GM12878 (cell line): ENCODE data around the gene RPS6KA5. TPM values are rescaled to one million over a fixed set of nuclear protein-coding genes. Genes with fewer than 3 reads are reported as not detected.

Source experiments
- ATAC-seq: fragments of 200-7000 bp; cut with Tn5 transposase; 3 replicates; pipeline ENCODE4 v1.9.1; 2020; ENCODE audit warnings: mild to moderate bottlenecking, moderate library complexity
- BruUV-seq: library from RNA; stranded (reverse); fragments of 400-500 nt; replicated peaks from 2 replicates; lab custom pipeline; 2021; lab: Mats Ljungman, UMichigan
- CTCF ChIA-PET: fragments of 300-600 bp; sonication (Branson Sonifier 250); formaldehyde crosslinking; extraction: SDS; loops from one replicate; lab custom pipeline; 2021; ENCODE audit warnings: inconsistent platforms; lab: Yijun Ruan, JAX
- POLR2A ChIA-PET: fragments of 350-600 bp; formaldehyde crosslinking; extraction: SDS; loops from one replicate; lab custom pipeline; 2021; ENCODE audit warnings: inconsistent platforms; lab: Charles Lee
- RAD21 ChIA-PET: fragments of 300-600 bp; sonication (Branson Sonifier 250); formaldehyde crosslinking; loops from one replicate; lab custom pipeline; 2023; ENCODE audit warnings: antibody characterized with exemption; ENCODE audit not compliant: unreplicated experiment; lab: Charles Lee
- SMC1A ChIA-PET: fragments of 300-600 bp; sonication (Branson Sonifier 250); formaldehyde crosslinking; loops from one replicate; lab custom pipeline; 2023; ENCODE audit not compliant: unreplicated experiment, uncharacterized antibody; lab: Charles Lee
- DNase-seq: peaks from one replicate; pipeline ENCODE4 v3.0.0-alpha.2; 2011; ENCODE audit warnings: low read depth, low spot score
- FAIRE-seq: peaks from 3 replicates; lab custom pipeline; 2011; peaks lifted over from hg19 to GRCh38; lab: Jason Lieb, UNC
- H2AFZ ChIP-seq: 2 replicates; pipeline ENCODE4 v1.6.0; 2011; ENCODE audit warnings: low read depth, low read length, control low read depth; ENCODE audit not compliant: control insufficient read depth
- H3K27ac ChIP-seq: 2 replicates; pipeline ENCODE4 v1.5.1; 2011; ENCODE audit warnings: control low read depth; ENCODE audit not compliant: control insufficient read depth, insufficient read depth
- H3K27me3 ChIP-seq, 2 experiments: replicated peaks in 1 of 2; 2 replicates each; pipeline versions ENCODE4 v1.6.0 to v1.6.1; 2011; ENCODE audit warnings: low read length in 1 of 2; ENCODE audit not compliant: control insufficient read depth in 2 of 2, insufficient read depth in 2 of 2
- H3K36me3 ChIP-seq, 2 experiments: 2 replicates each; pipeline ENCODE4 v1.5.1; 2011; ENCODE audit warnings: low read length in 1 of 2; ENCODE audit not compliant: control insufficient read depth in 2 of 2, insufficient read depth in 2 of 2
- H3K4me1 ChIP-seq: 2 replicates; pipeline ENCODE4 v1.6.1; 2011; ENCODE audit warnings: mild to moderate bottlenecking, low read length, moderate library complexity, mixed read lengths; ENCODE audit not compliant: control insufficient read depth, insufficient read depth
- H3K4me2 ChIP-seq: 2 replicates; pipeline ENCODE4 v1.6.0; 2011; ENCODE audit warnings: control low read depth; ENCODE audit not compliant: control insufficient read depth, insufficient read depth
- H3K4me3 ChIP-seq: fragments of 200-600 bp; sonication (generic); 2 replicates; pipeline ENCODE4 v1.5.1; 2016
- H3K79me2 ChIP-seq: 2 replicates; pipeline ENCODE4 v1.6.0; 2011; ENCODE audit warnings: low read length; ENCODE audit not compliant: control insufficient read depth, insufficient read depth
- H3K9ac ChIP-seq: 2 replicates; pipeline ENCODE4 v1.8.0; 2011; ENCODE audit warnings: low read length, control low read depth, mixed read lengths; ENCODE audit not compliant: control insufficient read depth, insufficient read depth
- H3K9me3 ChIP-seq: replicated peaks from 3 replicates; pipeline ENCODE4 v1.5.1; 2011; ENCODE audit warnings: mild to moderate bottlenecking, low read length; ENCODE audit not compliant: control insufficient read depth, insufficient read depth
- H4K20me1 ChIP-seq: 2 replicates; pipeline ENCODE4 v1.6.0; 2011; ENCODE audit not compliant: control insufficient read depth, insufficient read depth
- ATF7 ChIP-seq: fragments of 450-650 bp; IDR thresholded peaks from 2 replicates; pipeline ENCODE4 v1.6.1; 2016; ENCODE audit warnings: low read depth, mild to moderate bottlenecking
- FOXK2 ChIP-seq: fragments of 450-650 bp; IDR thresholded peaks from 2 replicates; pipeline ENCODE4 v1.6.1; 2017; ENCODE audit warnings: mild to moderate bottlenecking, moderate library complexity
- HCFC1 ChIP-seq: fragments of 150-350 bp; IDR thresholded peaks from 2 replicates; pipeline ENCODE4 v1.6.1; 2014; ENCODE audit warnings: low read length
- JUNB ChIP-seq: IDR thresholded peaks from 2 replicates; pipeline ENCODE4 v1.6.1; 2016; ENCODE audit warnings: antibody characterized with exemption, mild to moderate bottlenecking
- MTA3 ChIP-seq: IDR thresholded peaks from 2 replicates; pipeline ENCODE4 v1.6.1; 2012; ENCODE audit warnings: low read length, inconsistent platforms, borderline replicate concordance
- NFIC ChIP-seq: IDR thresholded peaks from 2 replicates; pipeline ENCODE4 v1.6.1; 2012; ENCODE audit warnings: low read depth, mild to moderate bottlenecking, inconsistent platforms, low read length, moderate library complexity
- POLR2AphosphoS2 ChIP-seq: IDR thresholded peaks from 2 replicates; pipeline ENCODE4 v1.6.1; 2011; ENCODE audit warnings: low read depth, mild to moderate bottlenecking, low read length, improper control_type of control experiment, moderate library complexity
- RAD21 ChIP-seq: IDR thresholded peaks from 2 replicates; pipeline ENCODE4 v1.6.1; 2011; ENCODE audit warnings: mild to moderate bottlenecking, low read depth, low read length, moderate library complexity; ENCODE audit not compliant: insufficient read depth
- SPI1 ChIP-seq: IDR thresholded peaks from 2 replicates; pipeline ENCODE4 v1.6.1; 2011; ENCODE audit warnings: low read depth, mild to moderate bottlenecking, low read length, moderate library complexity, borderline replicate concordance; ENCODE audit not compliant: insufficient read depth
- TARDBP ChIP-seq: IDR thresholded peaks from 2 replicates; pipeline ENCODE4 v1.6.1; 2016; ENCODE audit warnings: borderline replicate concordance
- ZZZ3 ChIP-seq: IDR thresholded peaks from 2 replicates; pipeline ENCODE4 v1.6.1; 2011; ENCODE audit warnings: low read depth; ENCODE audit not compliant: control insufficient read depth, insufficient read length
- WGBS: methylation state at CpG from one replicate; pipeline ENCODE4 v1.1.6; 2016; ENCODE audit warnings: low lambda C conversion rate; ENCODE audit not compliant: insufficient replicate concordance, insufficient coverage; ENCODE audit errors: missing lambda C conversion rate; 5-methylcytosine and 5-hydroxymethylcytosine counted together
- in situ Hi-C: fragments of 300-500 bp; cut with MboI; formaldehyde crosslinking; loops from 9 replicates; pipeline ENCODE4 v1.14.3; 2018; ENCODE audit warnings: mixed read lengths
- intact Hi-C: fragments of 100-400 bp; cut with micrococcal nuclease; formaldehyde crosslinking; loops from one replicate; pipeline ENCODE4 v1.14.2; 2022; ENCODE audit not compliant: unreplicated experiment
- polyA plus RNA-seq, 11 experiments: library from polyadenylated mRNA; depleted of rRNA in 4 of 11; unstranded in 6 of 11; stranded (reverse) in 5 of 11; fragments of >200 nt; fragmentation: Nextera tagmentation in 4 of 11; fragmentation: Illumina TruSeq in 1 of 11; extraction: Ambion mirVana in 4 of 11; extraction: Trizol in 1 of 11; gene quantifications; 1 replicate in 1 of 11; 2 replicates in 10 of 11; pipeline versions ENCODE4 v1.2.1 to v1.2.3, GENCODE V29; 2011 to 2016; ENCODE audit warnings: inconsistent platforms in 2 of 11, missing spikeins in 2 of 11, low read depth in 1 of 11
- total RNA-seq, 4 experiments: library from RNA; depleted of rRNA in 3 of 4; stranded (reverse); fragments of >200 nt in 3 of 4; fragmentation: Illumina TruSeq in 1 of 4; extraction: Trizol in 1 of 4; gene quantifications; 2 replicates each; pipeline versions ENCODE4 v1.2.1 to v1.2.3, GENCODE V29; 2013 to 2021
- TF ChIP-seq, protein P1 (sequence below): fragments of 450-650 bp; IDR thresholded peaks from 2 replicates; pipeline ENCODE4 v1.6.1; 2017; ENCODE audit warnings: low read depth, mild to moderate bottlenecking, moderate library complexity
- TF ChIP-seq, protein P2 (sequence below): IDR thresholded peaks from 2 replicates; pipeline ENCODE4 v1.6.1; 2011; ENCODE audit warnings: mild to moderate bottlenecking, low read depth, low read length, moderate library complexity; ENCODE audit not compliant: insufficient replicate concordance

Gene RPS6KA5
- total and polyA plus RNA-seq, 10 of the 15 experiments (the other 5 are each of a cell fraction or from before 2014, with no cell fraction given), result 1.4 to 7.0 (median 3.7) TPM

DNA sequence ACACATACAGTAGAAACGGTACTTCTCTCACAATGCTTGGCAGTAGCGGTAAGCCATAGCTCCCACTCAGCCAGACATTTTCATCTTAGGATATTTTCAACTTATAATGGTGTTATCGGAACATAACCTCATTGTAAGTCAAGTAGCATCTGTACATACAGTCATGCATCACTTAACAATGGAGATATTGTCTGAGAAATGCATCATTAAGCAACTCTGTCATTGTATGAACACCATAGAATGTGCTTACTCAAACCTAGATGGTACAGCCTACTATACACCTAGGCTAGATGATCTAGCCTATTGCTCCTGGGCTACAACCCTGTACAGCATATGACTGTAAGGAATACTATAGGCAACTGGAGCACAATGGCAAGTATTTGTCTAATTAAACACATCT, 40.8 kb downstream of the RPS6KA5 start:
- Histone ChIP-seq H3K36me3 (no peaks in the 10 kb centered on the region), H3K9ac (no peak overlapping the region), H3K4me3 (no peak overlapping the region), H2AFZ (no peak overlapping the region), H4K20me1 (no peaks in the 10 kb centered on the region), H3K27me3 (no peaks in the 10 kb centered on the region), H3K9me3 (no peaks in the 10 kb centered on the region), H3K4me1 (peaks cover 8% of the 10 kb centered on the region), H3K4me2 (no peak overlapping the region), H3K79me2 (no peaks in the 10 kb centered on the region), H3K27ac (no peak overlapping the region)
- BruUV-seq, result no TSS peak
- 93% methylated on average over 3 of the region's 3 CpGs for WGBS
- ChIA-PET CTCF (no interaction called here), POLR2A (no interaction called here), SMC1A (interaction anchor here (0.7 kb wide), 1 partner anchor 40 kb away, joined by 3 read pairs; no protein-coding TSS in a partner anchor), RAD21 (no interaction called here)
- FAIRE-seq, result no peak
- in situ Hi-C loops, result no loop called here
- no peak for TF ChIP-seq SPI1
- TF ChIP-seq ZZZ3, result no peak
- TF ChIP-seq JUNB, result peak; percentile 31; the same call in 1 of the 2 replicates
- TF ChIP-seq TARDBP, result no peak
- no peak for DNase-seq
- peak; percentile 50 for ATAC-seq
- intact Hi-C loops, result no loop called here

DNA sequence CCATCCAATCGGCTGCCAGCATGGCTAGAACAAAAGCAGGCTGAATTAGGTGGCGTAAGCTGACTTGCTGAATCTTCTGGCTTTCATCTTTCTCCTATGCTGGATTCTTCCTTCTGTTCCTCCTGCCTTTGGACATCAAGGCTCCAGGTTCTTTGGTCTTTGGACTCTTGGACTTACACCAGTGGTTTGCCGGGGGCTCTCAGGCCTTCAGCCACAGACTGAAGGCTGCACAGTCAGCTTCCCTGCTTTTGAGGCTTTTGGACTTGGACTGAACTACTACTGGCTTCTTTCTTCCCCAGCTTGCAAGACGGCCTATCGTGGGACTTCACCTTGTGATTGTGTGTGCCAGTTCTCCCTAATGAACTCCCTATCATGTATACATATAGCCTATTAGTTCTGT, 42.0 kb downstream of the RPS6KA5 start:
- ATAC-seq, result no peak
- ChIA-PET RAD21 (no interaction called here), POLR2A (interaction anchor here (0.8 to 1.1 kb wide), 2 partner anchors 9 to 96 kb away, joined by 3 to 5 read pairs; no protein-coding TSS in a partner anchor), SMC1A (interaction anchor here (0.9 kb wide), 1 partner anchor 97 kb away, joined by 3 read pairs; no protein-coding TSS in a partner anchor), CTCF (interaction anchor here (0.6 kb wide), 1 partner anchor 26 kb away, joined by 3 read pairs; no protein-coding TSS in a partner anchor)
- H3K4me3 ChIP-seq, result no peak overlapping the region
- WGBS, result 99% methylated on average over 5 of the region's 5 CpGs
- intact Hi-C loops (no loop called here), in situ Hi-C loops (no loop called here)
- no peaks in the 10 kb centered on the region for H3K9me3 ChIP-seq
- no peak overlapping the region for H3K27ac ChIP-seq
- H3K4me1 ChIP-seq, result peaks cover 8% of the 10 kb centered on the region
- no peak overlapping the region for H3K9ac ChIP-seq
- no peaks in the 10 kb centered on the region for H3K79me2 ChIP-seq
- no peaks in the 10 kb centered on the region for H4K20me1 ChIP-seq
- H3K27me3 ChIP-seq, result no peaks in the 10 kb centered on the region
- no TSS peak for BruUV-seq
- no peak for DNase-seq
- H3K36me3 ChIP-seq, result no peaks in the 10 kb centered on the region
- no peak overlapping the region for H2AFZ ChIP-seq
- no peak overlapping the region for H3K4me2 ChIP-seq
- no peak for FAIRE-seq
- no peak for TF ChIP-seq POLR2AphosphoS2
- TF ChIP-seq NFIC, result no peak
- no peak for TF ChIP-seq MTA3
- no peak for TF ChIP-seq ATF7
- no peak for TF ChIP-seq HCFC1
- no peak for TF ChIP-seq RAD21
- TF ChIP-seq, protein P1, sequence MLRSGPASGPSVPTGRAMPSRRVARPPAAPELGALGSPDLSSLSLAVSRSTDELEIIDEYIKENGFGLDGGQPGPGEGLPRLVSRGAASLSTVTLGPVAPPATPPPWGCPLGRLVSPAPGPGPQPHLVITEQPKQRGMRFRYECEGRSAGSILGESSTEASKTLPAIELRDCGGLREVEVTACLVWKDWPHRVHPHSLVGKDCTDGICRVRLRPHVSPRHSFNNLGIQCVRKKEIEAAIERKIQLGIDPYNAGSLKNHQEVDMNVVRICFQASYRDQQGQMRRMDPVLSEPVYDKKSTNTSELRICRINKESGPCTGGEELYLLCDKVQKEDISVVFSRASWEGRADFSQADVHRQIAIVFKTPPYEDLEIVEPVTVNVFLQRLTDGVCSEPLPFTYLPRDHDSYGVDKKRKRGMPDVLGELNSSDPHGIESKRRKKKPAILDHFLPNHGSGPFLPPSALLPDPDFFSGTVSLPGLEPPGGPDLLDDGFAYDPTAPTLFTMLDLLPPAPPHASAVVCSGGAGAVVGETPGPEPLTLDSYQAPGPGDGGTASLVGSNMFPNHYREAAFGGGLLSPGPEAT, result no peak
- TF ChIP-seq, protein P2, sequence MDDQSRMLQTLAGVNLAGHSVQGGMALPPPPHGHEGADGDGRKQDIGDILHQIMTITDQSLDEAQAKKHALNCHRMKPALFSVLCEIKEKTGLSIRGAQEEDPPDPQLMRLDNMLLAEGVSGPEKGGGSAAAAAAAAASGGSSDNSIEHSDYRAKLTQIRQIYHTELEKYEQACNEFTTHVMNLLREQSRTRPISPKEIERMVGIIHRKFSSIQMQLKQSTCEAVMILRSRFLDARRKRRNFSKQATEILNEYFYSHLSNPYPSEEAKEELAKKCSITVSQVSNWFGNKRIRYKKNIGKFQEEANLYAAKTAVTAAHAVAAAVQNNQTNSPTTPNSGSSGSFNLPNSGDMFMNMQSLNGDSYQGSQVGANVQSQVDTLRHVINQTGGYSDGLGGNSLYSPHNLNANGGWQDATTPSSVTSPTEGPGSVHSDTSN, result no peak
- no peak for TF ChIP-seq FOXK2
